GM12873 (cell line): ENCODE measurements around the gene CCT6B.

Source experiments
- CTCF ChIP-seq: IDR thresholded peaks from 2 replicates; pipeline ENCODE4 v1.5.1; 2012; ENCODE audit warnings: low read depth, mild to moderate bottlenecking, moderate library complexity, low read length, control low read depth; ENCODE audit not compliant: insufficient read depth; ENCODE audit errors: missing control alignments

The CCT6B gene

GRCh38 chr17:34917381-34917780 is 43.9 kb downstream of the CCT6B start:
- no peak for TF ChIP-seq CTCF

- no peak for TF ChIP-seq CTCF
Observed at GRCh38 chr17:34916120-34916519, 45.1 kb downstream of the CCT6B start.

- TF ChIP-seq CTCF: no peak
Observed at GRCh38 chr17:34913001-34913400, 48.3 kb downstream of the CCT6B start.

- TF ChIP-seq CTCF: no peak
Observed at GRCh38 chr17:34909040-34909439, 52.2 kb downstream of the CCT6B start.

GRCh38 chr17:34902831-34903547 is 58.3 kb downstream of the CCT6B start:
- no peak for TF ChIP-seq CTCF

GRCh38 chr17:34899643-34900291 is 61.5 kb downstream of the CCT6B start:
- no peak for TF ChIP-seq CTCF

GRCh38 chr17:34895383-34895782 is 65.9 kb downstream of the CCT6B start:
- no peak for TF ChIP-seq CTCF
